Activated CD4-positive, alpha-beta memory T cell treated with anti-CD3 and anti-CD28 coated beads for 36 hours (primary cell): ENCODE results near the gene ATE1. TPM values are rescaled to one million over a fixed set of nuclear protein-coding genes. Genes with fewer than 3 reads are reported as not detected.
"Not testable (repeated sequence)": the region's sequence is repeated elsewhere in the genome, so short reads cannot be mapped to it uniquely, and the experiment has no call there.

Experiments used
- CTCF ChIA-PET: fragments of 350-600 bp; sonication (Branson Sonifier 250); formaldehyde crosslinking; loops from one replicate; lab custom pipeline; 2021; ENCODE audit warnings: antibody characterized with exemption, inconsistent platforms; lab: Charles Lee
- POLR2A ChIA-PET: fragments of 350-600 bp; sonication (Branson Sonifier 250); formaldehyde crosslinking; loops from one replicate; lab custom pipeline; 2021; ENCODE audit warnings: antibody characterized with exemption; lab: Charles Lee
- DNase-seq: peaks from one replicate; pipeline ENCODE4 v3.0.0-alpha.2; 2020
- H3K27ac Mint-ChIP-seq: one replicate; pipeline ENCODE4 v1.8.0; 2021; ENCODE audit warnings: mixed read lengths
- H3K27me3 Mint-ChIP-seq: one replicate; pipeline ENCODE4 v1.8.0; 2021; ENCODE audit warnings: mixed read lengths
- H3K36me3 Mint-ChIP-seq: one replicate; pipeline ENCODE4 v1.8.0; 2021; ENCODE audit warnings: mixed read lengths
- H3K4me1 Mint-ChIP-seq: one replicate; pipeline ENCODE4 v1.8.0; 2021; ENCODE audit warnings: low read depth, mixed read lengths
- H3K4me3 Mint-ChIP-seq: one replicate; pipeline ENCODE4 v1.8.0; 2021; ENCODE audit warnings: mild to moderate bottlenecking, mixed read lengths
- H3K9me3 Mint-ChIP-seq: one replicate; pipeline ENCODE4 v1.8.0; 2021; ENCODE audit warnings: mixed read lengths
- intact Hi-C: fragments of 100-400 bp; cut with micrococcal nuclease; formaldehyde crosslinking; loops from one replicate; pipeline ENCODE4 v1.15.1; 2023
- total RNA-seq, 2 experiments: library from RNA; stranded (reverse); gene quantifications; one replicate each; pipeline ENCODE4 v1.2.3, GENCODE V29; 2021

The ATE1 gene
- total RNA-seq, 2 experiments from 2014 or later, result 19.4 to 23.1 TPM

DNA sequence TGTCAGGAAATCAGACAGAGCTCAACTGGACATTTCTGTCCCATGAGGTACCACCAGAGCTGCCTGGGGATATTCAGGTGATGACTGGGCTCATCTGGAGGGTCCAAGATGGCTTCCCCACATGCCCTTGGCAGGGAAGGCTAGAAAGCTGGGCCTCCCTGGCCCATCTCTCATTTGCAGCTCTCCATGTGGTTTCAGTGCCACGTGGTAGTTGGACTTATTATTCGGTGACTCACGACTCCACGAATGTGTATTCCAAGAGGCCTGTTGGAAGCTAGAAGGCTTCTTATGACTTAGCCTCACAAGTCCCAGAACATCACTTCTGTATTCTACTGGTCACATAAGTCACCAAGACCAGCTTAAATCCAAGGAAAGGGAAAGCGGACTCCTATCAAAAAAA lies 24.4 kb upstream of the ATE1 start:
- DNase-seq, result no peak
- ChIA-PET POLR2A (no interaction called here), CTCF (no interaction called here)
- Mint-ChIP-seq H3K9me3 (no peaks in the 10 kb centered on the region), H3K36me3 (peaks cover 20% of the 10 kb centered on the region), H3K27ac (no peak overlapping the region), H3K27me3 (no peaks in the 10 kb centered on the region), H3K4me1 (peaks cover 8% of the 10 kb centered on the region), H3K4me3 (no peak overlapping the region)
- intact Hi-C loops, result no loop called here

DNA sequence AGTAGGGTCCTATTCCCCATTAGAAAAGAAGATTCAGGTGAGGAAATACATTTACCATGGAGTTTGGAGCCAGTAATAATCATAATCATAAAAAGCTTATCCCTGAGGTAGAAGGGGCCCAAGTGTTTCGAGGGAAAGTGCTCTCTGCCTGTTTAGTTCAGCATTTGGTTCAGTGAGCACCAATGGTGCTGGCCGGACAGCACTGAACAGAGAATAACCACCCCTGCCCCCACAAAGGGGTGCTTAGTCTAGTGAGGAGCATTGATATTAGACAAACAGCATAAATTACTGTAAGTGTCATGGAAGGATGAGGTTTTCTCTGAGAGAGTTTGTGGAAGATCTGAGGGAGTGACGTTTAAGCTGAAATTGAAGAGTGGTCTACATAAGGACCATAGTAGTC lies 21.6 kb upstream of the ATE1 start:
- Mint-ChIP-seq H3K27ac (no peak overlapping the region), H3K36me3 (peaks cover 3% of the 10 kb centered on the region), H3K9me3 (no peaks in the 10 kb centered on the region), H3K4me3 (no peak overlapping the region), H3K27me3 (no peaks in the 10 kb centered on the region), H3K4me1 (no peaks in the 10 kb centered on the region)
- ChIA-PET POLR2A (no interaction called here), CTCF (no interaction called here)
- DNase-seq, result no peak
- intact Hi-C loops, result no loop called here

- DNase-seq, result no peak
- Mint-ChIP-seq H3K27me3 (no peaks in the 10 kb centered on the region), H3K4me3 (no peak overlapping the region), H3K27ac (no peak overlapping the region), H3K4me1 (no peaks in the 10 kb centered on the region), H3K36me3 (peaks cover 3% of the 10 kb centered on the region), H3K9me3 (no peaks in the 10 kb centered on the region)
- intact Hi-C loops, result no loop called here
- CTCF ChIA-PET, result interaction anchor here (1.0 kb wide), 1 partner anchor 48 kb away, joined by 3 read pairs; no protein-coding TSS in a partner anchor
- POLR2A ChIA-PET, result no interaction called here
Observed at GRCh38 chr10:121949049-121949448, 21.2 kb upstream of the ATE1 start.

DNA sequence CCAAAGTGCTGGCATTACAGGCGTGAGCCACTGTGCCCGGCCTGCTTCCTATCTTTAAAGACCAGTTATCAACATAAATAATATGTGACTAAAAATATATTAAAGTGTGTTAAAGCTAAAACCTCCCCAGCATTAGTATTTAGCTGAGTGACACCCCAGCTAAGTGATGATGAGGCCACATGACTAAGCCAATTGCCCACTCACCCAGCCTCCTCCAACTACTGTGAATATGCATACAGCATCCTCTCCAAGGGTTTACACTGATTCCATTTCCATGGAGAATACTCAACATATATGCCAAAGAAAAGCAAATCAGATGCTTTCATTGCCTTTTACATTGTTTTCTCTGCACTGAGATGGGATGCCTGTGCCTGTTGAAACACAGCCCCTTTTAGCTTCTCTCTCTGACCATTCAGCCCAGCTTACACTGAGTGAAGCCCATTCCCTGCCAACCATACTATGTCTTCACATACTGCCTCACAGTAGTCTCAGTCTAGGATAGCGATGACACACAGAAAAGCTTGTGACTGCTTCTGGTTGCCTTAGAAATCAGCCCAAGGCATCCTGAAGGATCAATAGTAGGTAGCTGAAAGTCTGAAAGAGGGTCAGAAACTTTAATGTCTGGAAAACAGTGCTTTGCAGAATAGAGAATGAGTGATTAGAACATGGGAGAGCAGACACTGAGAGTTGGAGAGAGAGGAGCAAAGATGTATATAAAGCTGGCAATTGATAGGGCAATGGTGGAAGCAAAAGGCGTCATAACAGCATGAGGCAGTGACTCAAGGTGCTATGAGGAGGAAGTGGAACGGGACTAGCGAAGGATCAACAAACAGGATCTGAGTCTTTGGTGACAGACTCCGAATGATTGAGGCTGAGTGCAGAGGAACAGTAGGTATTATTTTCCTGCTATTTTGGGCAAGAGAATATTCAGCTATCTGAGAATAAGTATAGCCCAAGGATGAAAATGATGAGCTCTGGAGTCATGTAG lies 19.8 kb upstream of the ATE1 start:
- Mint-ChIP-seq H3K27me3 (no peaks in the 10 kb centered on the region), H3K9me3 (no peaks in the 10 kb centered on the region), H3K27ac (no peak overlapping the region), H3K36me3 (no peaks in the 10 kb centered on the region), H3K4me3 (no peak overlapping the region), H3K4me1 (no peaks in the 10 kb centered on the region)
- ChIA-PET POLR2A (interaction anchor here (0.7 kb wide), 1 partner anchor 20 kb away, joined by 3 read pairs; the partner anchor contains the start of gene ATE1), CTCF (interaction anchor here (1.0 kb wide), 1 partner anchor 47 kb away, joined by 3 read pairs; no protein-coding TSS in a partner anchor)
- no peak for DNase-seq
- intact Hi-C loops, result no loop called here

- no peak overlapping the region for H3K27ac Mint-ChIP-seq
- no peaks in the 10 kb centered on the region for H3K36me3 Mint-ChIP-seq
- peaks cover 13% of the 10 kb centered on the region for H3K27me3 Mint-ChIP-seq
- H3K4me1 Mint-ChIP-seq, result no peaks in the 10 kb centered on the region
- ChIA-PET POLR2A (no interaction called here), CTCF (no interaction called here)
- intact Hi-C loops, result no loop called here
- DNase-seq, result no peak
- no peak overlapping the region for H3K4me3 Mint-ChIP-seq
- H3K9me3 Mint-ChIP-seq, result no peaks in the 10 kb centered on the region
Observed at GRCh38 chr10:121942749-121943416, 15.1 kb upstream of the ATE1 start.

DNA sequence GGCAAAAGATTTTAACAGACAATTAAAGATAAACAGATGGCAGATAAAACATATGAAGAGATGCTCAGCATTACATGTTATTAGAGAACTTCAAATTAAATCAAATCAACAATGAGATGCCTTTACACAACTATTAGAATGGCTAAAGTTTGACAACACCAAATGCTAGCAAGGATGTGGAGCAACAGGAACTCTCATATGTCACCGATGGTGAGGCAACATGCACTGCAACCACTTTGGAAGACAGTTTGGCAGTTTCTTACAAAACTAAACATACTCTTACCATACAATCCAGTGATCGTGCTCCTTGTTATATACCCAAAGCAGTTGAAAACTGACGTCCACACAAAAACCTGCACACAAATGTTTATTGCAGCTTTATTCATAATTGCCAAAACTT lies 13.7 kb upstream of the ATE1 start:
- Mint-ChIP-seq H3K36me3 (no peaks in the 10 kb centered on the region), H3K27me3 (peaks cover 15% of the 10 kb centered on the region), H3K9me3 (no peaks in the 10 kb centered on the region), H3K27ac (no peak overlapping the region), H3K4me3 (no peak overlapping the region), H3K4me1 (no peaks in the 10 kb centered on the region)
- ChIA-PET POLR2A (no interaction called here), CTCF (no interaction called here)
- no peak for DNase-seq
- intact Hi-C loops, result no loop called here

DNA sequence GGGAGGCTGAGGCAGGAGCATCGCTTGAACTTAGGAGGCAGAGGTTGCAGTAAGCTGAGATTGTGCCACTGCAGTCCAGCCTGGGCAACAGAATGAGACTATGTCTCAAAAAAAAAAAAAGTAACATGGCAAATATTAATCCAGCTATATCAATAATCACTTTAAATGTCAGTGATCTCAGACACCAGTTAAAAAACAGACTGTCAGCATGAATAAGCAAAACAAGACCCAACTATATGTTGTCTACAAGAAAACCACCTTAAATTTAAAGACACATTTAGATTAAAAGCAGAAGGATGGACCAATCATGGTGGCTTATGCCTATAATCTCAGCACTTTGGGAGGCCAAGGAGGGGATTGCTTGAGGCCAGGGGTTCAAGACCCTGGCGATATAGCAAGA lies 8.5 kb upstream of the ATE1 start:
- Mint-ChIP-seq H3K9me3 (no peaks in the 10 kb centered on the region), H3K27me3 (peaks cover 13% of the 10 kb centered on the region), H3K4me1 (no peaks in the 10 kb centered on the region), H3K36me3 (no peaks in the 10 kb centered on the region), H3K27ac (no peak overlapping the region), H3K4me3 (no peak overlapping the region)
- ChIA-PET CTCF (no interaction called here), POLR2A (no interaction called here)
- no peak for DNase-seq
- intact Hi-C loops, result no loop called here

- H3K27me3 Mint-ChIP-seq, result peaks cover 12% of the 10 kb centered on the region
- intact Hi-C loops, result no loop called here
- ChIA-PET POLR2A (no interaction called here), CTCF (no interaction called here)
- H3K4me1 Mint-ChIP-seq, result no peaks in the 10 kb centered on the region
- no peak overlapping the region for H3K27ac Mint-ChIP-seq
- H3K36me3 Mint-ChIP-seq, result no peaks in the 10 kb centered on the region
- no peak overlapping the region for H3K4me3 Mint-ChIP-seq
- no peak for DNase-seq
- H3K9me3 Mint-ChIP-seq, result no peaks in the 10 kb centered on the region
Observed at GRCh38 chr10:121935702-121936101, 7.9 kb upstream of the ATE1 start.

DNA sequence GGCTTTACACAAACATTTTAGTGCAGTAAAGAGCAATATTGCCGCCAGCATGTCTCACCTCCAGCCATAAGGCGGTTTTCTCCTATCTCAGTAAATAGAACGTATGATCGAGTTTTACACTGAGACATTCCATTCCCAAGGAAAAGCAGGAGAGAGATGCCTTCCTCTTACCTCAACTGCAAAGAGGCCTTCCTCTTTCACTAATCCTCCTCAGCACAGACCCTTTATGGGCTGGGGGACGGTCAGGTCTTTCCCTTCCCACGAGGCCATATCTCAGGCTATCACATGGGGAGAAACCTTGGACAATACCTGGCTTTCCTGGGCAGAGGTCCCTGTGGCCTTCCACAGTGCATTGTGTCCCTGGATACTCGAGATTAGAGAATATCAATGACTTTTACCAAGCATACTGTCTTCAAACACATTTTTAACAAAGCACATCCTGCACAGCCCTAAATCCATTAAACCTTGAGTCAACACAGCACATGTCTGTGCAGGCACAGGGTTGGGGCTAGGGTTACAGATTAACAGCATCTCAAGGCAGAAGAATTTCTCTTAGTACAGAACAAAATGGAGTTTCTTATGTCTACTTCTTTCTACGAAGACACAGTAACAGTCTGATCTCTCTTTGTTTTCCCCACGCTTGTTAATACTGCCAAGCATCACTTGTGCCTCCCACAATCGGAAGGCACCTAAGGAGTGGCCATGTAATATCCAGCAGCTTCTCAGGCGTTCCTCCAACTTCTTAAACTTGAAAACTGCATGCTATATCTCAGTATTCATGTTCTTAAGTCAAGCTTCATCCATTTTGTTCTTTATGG lies 2.6 kb upstream of the ATE1 start:
- not testable (repeated sequence) for H3K4me3 Mint-ChIP-seq

GRCh38 chr10:121929585-121930267 lies 1.9 kb upstream of the ATE1 start:
- H3K27ac Mint-ChIP-seq, H3K36me3 Mint-ChIP-seq, H3K27me3 Mint-ChIP-seq, POLR2A ChIA-PET, H3K9me3 Mint-ChIP-seq, DNase-seq, CTCF ChIA-PET: not testable (repeated sequence)
- intact Hi-C loops, result loop anchor here (2.0 kb wide), 1 partner anchor 1079 kb away; the partner anchor contains the start of genes ACADSB and IKZF5
- peak overlapping the region; percentile 45 for H3K4me3 Mint-ChIP-seq
- H3K4me1 Mint-ChIP-seq, result peaks cover 27% of the 10 kb centered on the region

More for the DNA sequence above, 2.6 kb upstream of the ATE1 start:
- CTCF ChIA-PET, H3K9me3 Mint-ChIP-seq, H3K27me3 Mint-ChIP-seq, DNase-seq, intact Hi-C loops, POLR2A ChIA-PET, H3K27ac Mint-ChIP-seq, H3K36me3 Mint-ChIP-seq: not testable (repeated sequence)
- H3K4me1 Mint-ChIP-seq, result peaks cover 24% of the 10 kb centered on the region

GRCh38 chr10:121928528-121928884 lies 675 bp upstream of the ATE1 start:
- Mint-ChIP-seq H3K9me3 (no peaks in the 10 kb centered on the region), H3K27ac (peak overlapping the region; percentile 95), H3K27me3 (no peaks in the 10 kb centered on the region), H3K4me3 (peak overlapping the region; percentile 94), H3K4me1 (peaks cover 27% of the 10 kb centered on the region), H3K36me3 (no peaks in the 10 kb centered on the region)
- DNase-seq, result no peak
- ChIA-PET CTCF (interaction anchor here (1.3 kb wide), 1 partner anchor 46 kb away, joined by 3 read pairs; no protein-coding TSS in a partner anchor), POLR2A (interaction anchor here (0.7 to 1.7 kb wide), 4 partner anchors 10 to 162 kb away, joined by 3 to 9 read pairs (median 4); no protein-coding TSS in a partner anchor)
- intact Hi-C loops, result loop anchor here (1.0 to 2.0 kb wide), 3 partner anchors 47 to 1080 kb away; partner anchors contain the start of genes ACADSB, IKZF5, NSMCE4A and PLEKHA1
